GM19438 (cell line): Measurements from ENCODE around the gene ST6GALNAC6.
"Not testable (repeated sequence)": the region's sequence is repeated elsewhere in the genome, so short reads cannot be mapped to it uniquely, and the experiment has no call there.

Experiments used
- ATAC-seq: cut with Tn5 transposase; IDR thresholded peaks from one replicate; pipeline ENCODE4 v1.9.1; 2021; ENCODE audit warnings: low read depth; ENCODE audit not compliant: unreplicated experiment

Gene ST6GALNAC6

GRCh38 chr9:127876026-127876763 is 23.2 kb downstream of the ST6GALNAC6 start:
- ATAC-seq = no peak

- no peak for ATAC-seq
Measured at GRCh38 chr9:127875306-127875966, 24.0 kb downstream of the ST6GALNAC6 start.

- ATAC-seq = no peak
Measured at GRCh38 chr9:127874301-127875221, 24.8 kb downstream of the ST6GALNAC6 start.

- no peak for ATAC-seq
Measured at GRCh38 chr9:127873886-127874285, 25.5 kb downstream of the ST6GALNAC6 start.

GRCh38 chr9:127873223-127873691 is 26.1 kb downstream of the ST6GALNAC6 start:
- ATAC-seq = no peak

GRCh38 chr9:127872369-127873222 is 26.8 kb downstream of the ST6GALNAC6 start:
- ATAC-seq = no peak

- ATAC-seq = no peak
Measured at GRCh38 chr9:127871531-127871930, 27.9 kb downstream of the ST6GALNAC6 start.

GRCh38 chr9:127870887-127871286 is 28.5 kb downstream of the ST6GALNAC6 start:
- ATAC-seq = no peak

GRCh38 chr9:127870153-127870491 is 29.3 kb downstream of the ST6GALNAC6 start:
- ATAC-seq = not testable (repeated sequence)

- ATAC-seq = no peak
Measured at GRCh38 chr9:127869310-127870152, 29.9 kb downstream of the ST6GALNAC6 start.

- ATAC-seq = no peak
Measured at GRCh38 chr9:127868278-127868902, 31.0 kb downstream of the ST6GALNAC6 start.

- ATAC-seq = no peak
Measured at GRCh38 chr9:127867356-127868277, 31.8 kb downstream of the ST6GALNAC6 start.

GRCh38 chr9:127866535-127866934 is 32.9 kb downstream of the ST6GALNAC6 start:
- ATAC-seq = no peak

- no peak for ATAC-seq
Measured at GRCh38 chr9:127865645-127866464, 33.5 kb downstream of the ST6GALNAC6 start.

GRCh38 chr9:127863191-127863621 is 36.2 kb downstream of the ST6GALNAC6 start:
- no peak for ATAC-seq

GRCh38 chr9:127862075-127863011 is 37.1 kb downstream of the ST6GALNAC6 start:
- no peak for ATAC-seq
